IPS DF 6.9 (cell line): Measurements from ENCODE around the gene AQP12A.
"Not testable (repeated sequence)": the region's sequence is repeated elsewhere in the genome, so short reads cannot be mapped to it uniquely, and the experiment has no call there.

Source experiments
- DNase-seq: peaks from one replicate; pipeline ENCODE4 v3.0.0-alpha.2; 2013; ENCODE audit warnings: low read depth, low spot score
- H3K27ac ChIP-seq: one replicate; pipeline ENCODE4 v1.5.1; 2013; ENCODE audit warnings: low read length, control low read depth
- H3K27me3 ChIP-seq: 2 replicates; pipeline ENCODE4 v1.6.1; 2013; ENCODE audit warnings: mild to moderate bottlenecking, low read length; ENCODE audit not compliant: control insufficient read depth, insufficient read depth
- H3K36me3 ChIP-seq: 2 replicates; pipeline ENCODE4 v1.6.1; 2013; ENCODE audit warnings: low read length; ENCODE audit not compliant: control insufficient read depth, insufficient read depth
- H3K4me1 ChIP-seq: 2 replicates; pipeline ENCODE4 v1.6.1; 2013; ENCODE audit warnings: low read length; ENCODE audit not compliant: control insufficient read depth, insufficient read depth
- H3K4me3 ChIP-seq: 2 replicates; pipeline ENCODE4 v1.5.1; 2013; ENCODE audit warnings: mild to moderate bottlenecking, low read length
- H3K9me3 ChIP-seq: 2 replicates; pipeline ENCODE4 v1.6.1; 2013; ENCODE audit warnings: low read length, inconsistent platforms; ENCODE audit not compliant: control insufficient read depth, insufficient read depth
- WGBS: extraction: QIAGEN DNeasy Blood & Tissue Kit; methylation state at CpG from one replicate; pipeline ENCODE4 v1.1.7; 2013; ENCODE audit warnings: mixed read lengths, missing lambda C conversion rate; ENCODE audit not compliant: insufficient read length, insufficient coverage; 5-methylcytosine and 5-hydroxymethylcytosine counted together

AQP12A gene

GRCh38 chr2:240678043-240678442 is 13.6 kb upstream of the AQP12A start:
- not testable (repeated sequence) for H3K36me3 ChIP-seq, DNase-seq, H3K4me3 ChIP-seq, H3K27ac ChIP-seq, H3K9me3 ChIP-seq, H3K4me1 ChIP-seq, H3K27me3 ChIP-seq
- no CpG with 5 or more reads among the region's 14 CpGs for WGBS

GRCh38 chr2:240678909-240679308 is 12.8 kb upstream of the AQP12A start:
- not testable (repeated sequence) for H3K27ac ChIP-seq, H3K4me1 ChIP-seq, H3K9me3 ChIP-seq, DNase-seq, H3K27me3 ChIP-seq, H3K36me3 ChIP-seq, H3K4me3 ChIP-seq
- whole genome bisulfite sequencing, result no CpG with 5 or more reads among the region's 19 CpGs

DNA sequence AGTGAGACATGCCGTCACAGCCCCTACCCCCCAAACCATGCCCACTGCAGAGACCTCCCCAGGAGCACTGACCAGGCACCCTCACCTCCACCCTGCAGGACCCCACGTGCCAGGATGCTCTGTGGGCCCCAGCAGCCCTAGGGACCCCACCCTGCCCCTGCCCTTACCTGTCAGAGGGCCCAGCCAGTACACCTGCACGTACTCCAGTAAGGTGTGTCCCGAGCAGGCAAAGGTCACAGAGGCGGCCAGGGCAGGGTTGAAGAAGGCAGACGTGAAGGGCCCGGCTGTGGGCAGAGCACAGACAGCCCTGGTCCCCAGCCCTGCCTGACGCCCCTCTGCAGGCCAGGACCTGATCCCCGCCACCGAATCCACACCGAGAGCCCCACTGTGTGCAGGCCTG is 11.5 kb upstream of the AQP12A start:
- no CpG with 5 or more reads among the region's 11 CpGs for WGBS
- DNase-seq, H3K4me1 ChIP-seq, H3K27me3 ChIP-seq, H3K4me3 ChIP-seq, H3K9me3 ChIP-seq, H3K27ac ChIP-seq, H3K36me3 ChIP-seq: not testable (repeated sequence)

- H3K9me3 ChIP-seq, H3K4me1 ChIP-seq, H3K4me3 ChIP-seq, H3K27ac ChIP-seq, H3K27me3 ChIP-seq, DNase-seq, H3K36me3 ChIP-seq: not testable (repeated sequence)
- WGBS, result no CpG with 5 or more reads among the region's 37 CpGs
These were observed 9.0 kb upstream of the AQP12A start, which contains the start of gene AQP12B for GRCh38 chr2:240682431-240683224. Gene AQP12B (minus strand): TSS chr2:240682885. CDS start chr2:240682837, 48 bp downstream.

- H3K27ac ChIP-seq, H3K36me3 ChIP-seq, H3K4me1 ChIP-seq, H3K9me3 ChIP-seq, H3K4me3 ChIP-seq, DNase-seq, H3K27me3 ChIP-seq: not testable (repeated sequence)
- no CpG with 5 or more reads among the region's 15 CpGs for WGBS
These were observed 8.2 kb upstream of the AQP12A start for GRCh38 chr2:240683329-240683979.

GRCh38 chr2:240683980-240684728 is 7.5 kb upstream of the AQP12A start:
- H3K27ac ChIP-seq, H3K4me1 ChIP-seq, DNase-seq, H3K4me3 ChIP-seq, H3K9me3 ChIP-seq, H3K36me3 ChIP-seq, H3K27me3 ChIP-seq: not testable (repeated sequence)
- no CpG with 5 or more reads among the region's 15 CpGs for WGBS

DNA sequence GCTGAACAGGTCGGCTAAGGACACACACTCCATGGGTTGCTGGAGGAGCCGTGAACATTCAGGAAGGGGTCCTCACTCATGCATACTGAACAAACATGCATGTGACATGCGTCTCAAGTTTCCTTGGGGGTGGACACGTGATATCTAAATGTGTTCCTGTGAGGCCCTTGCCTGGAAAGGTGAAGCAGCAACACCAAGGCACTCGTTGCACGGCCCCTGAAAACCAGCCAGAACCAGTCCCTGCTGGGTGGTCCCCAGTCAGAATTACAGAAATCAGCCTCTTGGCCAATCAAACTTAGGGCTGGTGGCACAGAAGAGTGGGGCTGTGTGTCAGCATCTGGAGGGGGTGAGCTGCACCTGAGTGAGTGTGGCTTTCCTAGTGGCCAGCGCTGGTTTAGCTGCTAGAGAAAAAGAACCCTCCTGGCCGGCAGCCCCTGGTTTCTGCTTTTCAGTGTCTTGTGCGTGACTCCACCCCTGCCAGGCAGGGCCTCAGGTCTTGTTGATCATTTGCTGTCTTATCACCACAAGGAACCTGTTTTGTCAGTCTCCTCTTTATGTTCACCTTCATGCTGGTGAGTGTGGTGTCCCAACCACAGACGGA is 5.8 kb upstream of the AQP12A start:
- no peak overlapping the region for H3K27ac ChIP-seq
- no CpG with 5 or more reads among the region's 10 CpGs for WGBS
- H3K36me3 ChIP-seq, result no peaks in the 10 kb centered on the region; the same call in 1 of the 2 replicates
- no peaks in the 10 kb centered on the region for H3K4me1 ChIP-seq
- no peak overlapping the region for H3K4me3 ChIP-seq
- H3K27me3 ChIP-seq, result no peaks in the 10 kb centered on the region
- no peaks in the 10 kb centered on the region for H3K9me3 ChIP-seq
- no peak for DNase-seq

GRCh38 chr2:240686460-240686859 is 5.2 kb upstream of the AQP12A start:
- H3K9me3 ChIP-seq, result no peaks in the 10 kb centered on the region
- WGBS, result no CpG with 5 or more reads among the region's 6 CpGs
- no peak overlapping the region for H3K27ac ChIP-seq
- no peaks in the 10 kb centered on the region for H3K27me3 ChIP-seq
- no peaks in the 10 kb centered on the region for H3K4me1 ChIP-seq
- H3K4me3 ChIP-seq, result no peak overlapping the region
- DNase-seq, result no peak
- no peaks in the 10 kb centered on the region; the same call in 1 of the 2 replicates for H3K36me3 ChIP-seq

GRCh38 chr2:240687045-240687740 is 4.5 kb upstream of the AQP12A start:
- Histone ChIP-seq H3K36me3 (no peaks in the 10 kb centered on the region; the same call in 1 of the 2 replicates), H3K4me1 (no peaks in the 10 kb centered on the region), H3K4me3 (no peak overlapping the region), H3K9me3 (no peaks in the 10 kb centered on the region), H3K27me3 (no peaks in the 10 kb centered on the region), H3K27ac (no peak overlapping the region)
- no peak for DNase-seq
- WGBS, result no CpG with 5 or more reads among the region's 20 CpGs
